BLaER1 (cell line): ENCODE data around the gene BMF.
"Not testable (repeated sequence)": the region's sequence is repeated elsewhere in the genome, so short reads cannot be mapped to it uniquely, and the experiment has no call there.

Experiments used
- H3K27ac ChIP-seq: shearing (Covaris generic); formaldehyde crosslinking; 2 replicates; pipeline ENCODE4 v1.8.1; 2022
- H3K27me3 ChIP-seq: shearing (Covaris generic); formaldehyde crosslinking; 2 replicates; pipeline ENCODE4 v1.8.1; 2022
- H3K36me3 ChIP-seq: shearing (Covaris generic); formaldehyde crosslinking; 2 replicates; pipeline ENCODE4 v1.8.1; 2022
- H3K4me1 ChIP-seq: shearing (Covaris generic); formaldehyde crosslinking; 2 replicates; pipeline ENCODE4 v1.8.1; 2022
- H3K4me2 ChIP-seq: shearing (Covaris generic); formaldehyde crosslinking; 2 replicates; pipeline ENCODE4 v1.8.1; 2022
- H3K4me3 ChIP-seq: shearing (Covaris generic); formaldehyde crosslinking; 2 replicates; pipeline ENCODE4 v1.8.1; 2022
- H3K9ac ChIP-seq: shearing (Covaris generic); formaldehyde crosslinking; 2 replicates; pipeline ENCODE4 v1.8.1; 2022
- H3K9me3 ChIP-seq: shearing (Covaris generic); formaldehyde crosslinking; 2 replicates; pipeline ENCODE4 v1.8.1; 2022
- H4K20me1 ChIP-seq: shearing (Covaris generic); formaldehyde crosslinking; 2 replicates; pipeline ENCODE4 v1.8.1; 2022
- Cebpa-rat ChIP-seq: shearing (Covaris generic); IDR thresholded peaks from 2 replicates; pipeline ENCODE4 v1.8.1; 2022

BMF gene

DNA sequence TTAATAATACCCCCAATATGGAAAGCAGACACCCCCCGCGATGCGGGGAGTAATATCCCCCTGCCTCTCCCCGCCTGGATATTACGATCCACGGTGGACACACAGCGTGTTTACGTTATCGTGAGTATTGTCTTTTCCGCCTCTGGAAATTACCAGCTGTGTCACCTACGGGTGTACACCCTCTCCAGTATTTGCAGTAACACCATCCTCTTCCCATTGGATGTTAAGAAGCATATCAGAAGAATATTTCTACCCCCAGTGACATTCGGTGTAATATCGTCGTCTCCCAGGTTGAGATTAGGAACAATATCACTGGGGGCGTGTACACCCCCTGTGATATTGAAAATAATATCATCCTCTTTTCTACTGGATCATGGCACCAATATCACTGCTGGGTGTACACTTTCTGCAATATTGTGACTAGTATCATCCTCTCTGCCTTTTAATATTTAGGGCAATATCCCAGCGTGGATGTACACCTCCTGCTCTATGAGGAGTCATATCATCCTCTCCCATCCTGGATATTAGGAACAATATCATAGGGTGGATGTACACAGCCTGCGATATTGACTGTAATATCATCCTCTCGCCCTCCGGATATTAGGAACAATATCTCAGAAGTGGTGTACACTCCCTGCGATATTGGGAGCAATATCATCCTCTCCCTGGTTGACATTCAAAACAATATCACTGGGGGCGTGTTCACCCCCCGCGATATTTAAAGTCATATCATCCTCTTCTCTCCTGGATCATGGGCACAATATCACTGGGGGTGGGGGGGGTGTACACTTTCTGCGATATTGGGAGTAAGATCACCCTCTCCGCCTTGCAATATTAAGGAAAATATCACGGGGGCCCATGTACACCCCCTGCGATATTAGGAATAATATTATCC lies 20.3 kb upstream of the BMF start:
- H3K27ac ChIP-seq = no peak overlapping the region
- H3K4me1 ChIP-seq = no peaks in the 10 kb centered on the region
- no peak overlapping the region for H3K4me3 ChIP-seq
- no peaks in the 10 kb centered on the region for H3K9me3 ChIP-seq
- H3K36me3 ChIP-seq = no peaks in the 10 kb centered on the region
- no peaks in the 10 kb centered on the region for H3K27me3 ChIP-seq
- H3K4me2 ChIP-seq = no peak overlapping the region
- H4K20me1 ChIP-seq = no peaks in the 10 kb centered on the region
- TF ChIP-seq Cebpa-rat = no peak
- H3K9ac ChIP-seq = no peak overlapping the region

DNA sequence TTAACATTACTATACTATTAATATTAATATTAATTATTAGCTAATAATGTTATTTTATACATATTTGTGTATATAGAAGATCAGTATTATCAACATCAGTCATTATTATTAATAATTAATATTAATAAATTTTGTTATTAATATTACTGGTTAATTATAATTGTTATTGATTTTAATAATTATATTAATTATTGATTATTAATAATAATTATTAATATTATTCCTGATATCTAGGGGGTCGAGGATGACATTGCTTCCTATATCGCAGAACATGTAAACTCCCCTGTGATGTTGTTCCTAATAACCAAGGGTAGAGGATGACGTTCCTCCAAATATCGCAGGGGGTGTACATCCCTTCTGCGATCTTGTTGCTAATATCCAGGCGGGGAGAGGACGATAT lies 17.3 kb upstream of the BMF start:
- Histone ChIP-seq H3K4me1 (no peaks in the 10 kb centered on the region), H4K20me1 (no peaks in the 10 kb centered on the region), H3K4me3 (no peak overlapping the region), H3K4me2 (no peak overlapping the region), H3K27ac (no peak overlapping the region), H3K9me3 (no peaks in the 10 kb centered on the region), H3K27me3 (no peaks in the 10 kb centered on the region), H3K9ac (no peak overlapping the region), H3K36me3 (no peaks in the 10 kb centered on the region)
- no peak for TF ChIP-seq Cebpa-rat

DNA sequence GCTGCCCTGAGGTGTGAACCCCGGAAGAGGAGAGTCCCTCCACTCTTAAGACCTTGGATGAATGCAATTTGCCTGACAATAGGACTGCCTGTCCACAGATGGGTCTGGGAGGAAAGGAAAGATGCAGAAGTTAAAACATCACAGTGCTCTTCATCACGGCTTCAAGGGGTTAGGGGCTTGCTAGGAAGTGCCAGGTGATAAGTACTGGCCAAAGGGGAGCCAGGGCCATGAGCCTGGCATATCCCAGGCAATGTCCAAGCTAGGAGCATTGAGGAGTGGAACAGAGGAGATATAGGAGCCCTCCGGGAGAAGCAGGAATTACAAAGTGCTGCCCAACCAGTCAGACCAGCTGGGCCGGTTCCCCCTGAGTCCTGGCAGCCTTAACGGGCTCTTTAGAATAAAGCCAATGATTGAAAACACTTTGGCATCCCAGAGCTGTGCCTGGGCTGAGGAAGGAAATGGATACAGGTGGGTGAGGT lies 16.2 kb upstream of the BMF start:
- H3K27me3 ChIP-seq, H3K9me3 ChIP-seq, H4K20me1 ChIP-seq, H3K4me3 ChIP-seq, H3K9ac ChIP-seq, H3K27ac ChIP-seq, H3K36me3 ChIP-seq, H3K4me2 ChIP-seq, H3K4me1 ChIP-seq: not testable (repeated sequence)

DNA sequence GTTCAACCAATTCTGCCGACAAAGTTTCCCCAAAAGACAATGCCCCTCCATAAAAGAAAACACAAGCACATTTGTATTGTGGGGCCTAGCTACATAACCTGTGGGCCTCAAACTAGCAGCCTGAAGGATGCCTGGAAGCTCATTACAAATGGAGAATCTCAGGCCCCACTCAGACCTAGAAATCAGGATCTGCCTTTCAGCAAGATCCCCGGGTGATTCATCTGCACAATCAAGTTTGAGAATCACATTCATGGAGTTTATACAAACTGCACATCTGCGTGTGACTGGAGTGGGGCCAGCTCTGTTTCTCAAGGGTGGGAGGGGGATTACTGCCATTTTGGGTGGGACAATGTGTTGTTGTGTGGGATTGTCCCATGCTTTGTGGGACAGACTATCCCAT lies 15.7 kb upstream of the BMF start:
- not testable (repeated sequence) for H3K27me3 ChIP-seq, H3K9me3 ChIP-seq, H3K4me3 ChIP-seq, H3K27ac ChIP-seq, H3K4me1 ChIP-seq, H3K4me2 ChIP-seq, H4K20me1 ChIP-seq, H3K36me3 ChIP-seq, H3K9ac ChIP-seq

DNA sequence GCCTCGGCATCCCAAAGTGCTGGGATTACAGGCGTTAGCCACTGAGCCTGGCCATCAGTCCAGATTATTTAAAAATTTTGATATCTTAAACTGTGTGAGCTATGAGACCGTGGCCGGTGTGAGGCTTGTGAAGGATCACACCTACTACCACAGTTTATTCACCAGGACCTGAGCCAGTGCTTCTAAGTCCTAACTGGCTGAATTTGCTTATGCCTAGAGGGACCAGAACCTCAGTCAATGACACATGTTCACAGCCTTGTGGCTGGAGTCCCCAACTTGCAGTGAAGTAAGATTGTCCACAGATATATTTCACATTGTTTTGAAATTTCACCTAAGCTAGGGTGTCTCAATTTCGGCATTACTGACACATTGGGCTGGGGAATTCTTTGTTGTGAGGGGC lies 15.2 kb upstream of the BMF start:
- H3K36me3 ChIP-seq, H3K27ac ChIP-seq, H3K4me1 ChIP-seq, H3K27me3 ChIP-seq, H3K9ac ChIP-seq, H3K9me3 ChIP-seq, H4K20me1 ChIP-seq, H3K4me2 ChIP-seq, H3K4me3 ChIP-seq: not testable (repeated sequence)

DNA sequence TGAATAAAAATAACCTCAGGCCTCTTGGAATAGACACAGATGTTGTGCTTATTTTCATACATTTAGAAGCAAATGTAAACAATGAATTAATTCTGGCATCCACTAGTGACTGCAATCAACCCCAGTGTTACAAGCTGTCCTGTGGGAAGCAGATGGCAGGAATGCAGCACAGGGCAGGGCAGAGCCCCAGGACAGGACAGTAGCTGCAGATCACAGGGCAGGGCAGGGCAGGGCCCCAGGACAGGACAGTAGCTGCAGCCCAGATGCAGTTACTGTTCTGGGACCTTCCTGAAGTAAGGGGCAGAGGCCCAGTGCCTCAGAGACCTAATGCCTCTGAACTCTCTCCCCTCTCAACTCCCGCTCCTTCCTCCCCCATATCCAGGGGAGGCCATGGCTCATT lies 14.3 kb upstream of the BMF start:
- H3K27ac ChIP-seq, H4K20me1 ChIP-seq, H3K4me2 ChIP-seq, H3K27me3 ChIP-seq, H3K4me3 ChIP-seq, H3K36me3 ChIP-seq, H3K9me3 ChIP-seq, H3K9ac ChIP-seq: not testable (repeated sequence)
- H3K4me1 ChIP-seq = peaks cover 12% of the 10 kb centered on the region

DNA sequence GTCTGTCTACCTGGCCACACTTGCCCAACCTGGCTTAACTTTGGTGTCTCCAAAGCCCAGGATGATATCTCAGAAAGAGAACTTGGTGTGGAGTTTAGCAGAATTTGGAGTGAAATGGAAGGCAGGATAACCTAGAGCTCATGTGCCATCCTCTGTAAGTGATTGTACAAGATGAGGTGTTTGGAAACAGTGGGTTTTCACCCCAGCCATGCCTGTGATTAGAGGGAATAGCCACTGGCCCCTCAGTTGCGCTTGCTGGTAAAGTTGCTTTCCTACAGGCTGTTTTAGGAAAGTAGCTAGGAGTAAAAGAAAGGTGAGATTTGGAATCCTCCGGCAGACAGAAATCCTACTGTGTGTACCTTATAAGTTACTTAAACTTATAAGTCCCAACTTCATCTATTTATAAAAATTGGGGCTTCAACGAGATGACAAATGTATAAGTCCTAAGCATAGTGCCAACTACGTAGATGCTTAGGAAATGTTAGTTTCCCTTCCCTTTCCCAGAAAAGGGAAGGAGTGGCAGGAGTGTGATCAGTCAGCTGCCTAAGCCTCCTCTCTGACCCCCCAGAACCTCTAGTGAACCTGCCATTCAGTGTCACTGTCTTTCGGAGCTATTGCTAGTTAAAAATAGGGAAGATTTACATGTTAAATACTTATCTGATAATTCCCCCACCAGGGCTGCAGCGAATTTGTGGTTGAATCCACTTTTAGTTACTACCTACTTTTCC lies 13.4 kb upstream of the BMF start:
- no peak overlapping the region for H3K4me2 ChIP-seq
- no peaks in the 10 kb centered on the region for H3K27me3 ChIP-seq
- H3K4me3 ChIP-seq = no peak overlapping the region
- no peak overlapping the region for H3K9ac ChIP-seq
- TF ChIP-seq Cebpa-rat = no peak
- no peaks in the 10 kb centered on the region for H3K36me3 ChIP-seq
- H4K20me1 ChIP-seq = no peaks in the 10 kb centered on the region
- no peak overlapping the region for H3K27ac ChIP-seq
- no peaks in the 10 kb centered on the region for H3K9me3 ChIP-seq
- peaks cover 16% of the 10 kb centered on the region for H3K4me1 ChIP-seq

DNA sequence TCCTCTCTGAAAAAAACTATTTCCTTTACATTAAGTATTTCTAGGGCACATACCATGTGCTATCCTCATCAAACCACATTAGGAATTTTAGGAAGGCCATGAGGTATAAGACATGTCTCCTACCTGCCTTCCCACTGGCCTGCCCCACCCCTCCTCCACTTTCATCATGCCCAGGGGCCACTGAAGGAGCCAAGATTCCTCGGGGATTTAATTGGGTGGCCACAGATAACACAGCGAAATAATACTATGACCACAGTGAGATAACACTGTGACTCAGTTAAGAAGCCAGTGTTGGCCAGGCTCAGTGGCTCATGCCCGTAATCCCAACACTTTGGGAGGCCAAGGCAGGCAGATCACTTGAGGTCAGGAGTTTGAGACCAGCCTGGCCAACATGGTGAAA lies 9.8 kb upstream of the BMF start:
- H3K4me2 ChIP-seq = peak overlapping the region; percentile 49
- peak overlapping the region; percentile 26; the same call in 1 of the 2 replicates for H3K27ac ChIP-seq
- H3K9ac ChIP-seq = no peak overlapping the region
- TF ChIP-seq Cebpa-rat = no peak
- H3K27me3 ChIP-seq = no peaks in the 10 kb centered on the region
- no peaks in the 10 kb centered on the region for H3K36me3 ChIP-seq
- no peaks in the 10 kb centered on the region for H3K9me3 ChIP-seq
- H3K4me3 ChIP-seq = no peak overlapping the region
- no peaks in the 10 kb centered on the region for H4K20me1 ChIP-seq
- peaks cover 52% of the 10 kb centered on the region for H3K4me1 ChIP-seq

DNA sequence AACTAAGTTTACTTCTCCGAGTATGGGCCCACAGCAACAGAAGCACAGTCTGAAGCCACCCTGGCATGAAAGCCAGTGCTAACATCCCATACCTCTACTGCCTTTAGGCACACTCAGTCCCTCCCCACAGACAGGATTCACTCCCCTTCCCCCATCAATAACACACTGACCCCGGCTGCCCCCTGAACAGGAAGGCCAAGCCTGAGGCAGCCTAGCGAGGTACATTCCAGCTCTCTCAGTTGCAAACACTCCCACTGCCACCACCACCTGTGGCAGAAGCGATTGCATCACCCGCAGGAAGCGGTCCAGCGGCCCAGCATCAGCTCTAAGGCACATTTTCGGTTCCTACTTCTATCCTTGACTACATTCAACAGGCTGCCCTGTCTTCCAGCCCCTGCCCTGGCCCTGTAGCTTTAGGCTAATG lies 7.0 kb upstream of the BMF start:
- H3K9ac ChIP-seq = peak overlapping the region; percentile 73
- H3K27ac ChIP-seq = peak overlapping the region; percentile 90
- H3K4me2 ChIP-seq = peak overlapping the region; percentile 58
- H3K4me1 ChIP-seq = peaks cover 62% of the 10 kb centered on the region
- H3K27me3 ChIP-seq = no peaks in the 10 kb centered on the region
- no peak overlapping the region for H3K4me3 ChIP-seq
- TF ChIP-seq Cebpa-rat = peak; percentile 99
- H3K36me3 ChIP-seq = no peaks in the 10 kb centered on the region
- no peaks in the 10 kb centered on the region for H4K20me1 ChIP-seq
- no peaks in the 10 kb centered on the region for H3K9me3 ChIP-seq

DNA sequence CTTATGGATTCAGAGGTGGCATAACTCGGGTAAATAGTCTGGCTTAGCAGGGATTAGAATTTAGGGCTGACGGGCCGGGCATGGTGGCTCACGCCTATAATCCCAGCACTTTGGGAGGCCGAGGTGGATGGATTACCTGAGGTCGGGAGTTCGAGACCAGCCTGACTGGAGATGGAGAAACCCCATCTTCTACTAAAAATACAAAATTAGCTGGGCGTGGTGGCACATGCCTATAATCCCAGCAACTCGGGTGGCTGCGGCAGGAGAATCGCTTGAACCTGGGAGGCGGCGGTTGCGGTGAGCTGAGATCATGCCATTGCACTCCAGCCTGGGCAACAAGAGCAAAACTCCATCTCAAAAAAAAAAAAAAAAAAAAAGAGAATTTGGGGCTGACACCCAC lies 6.4 kb upstream of the BMF start:
- not testable (repeated sequence) for H4K20me1 ChIP-seq, H3K9me3 ChIP-seq, H3K4me3 ChIP-seq, H3K36me3 ChIP-seq, H3K27me3 ChIP-seq
- H3K4me1 ChIP-seq = peaks cover 62% of the 10 kb centered on the region
- H3K9ac ChIP-seq = peak overlapping the region; percentile 73; the same call in 1 of the 2 replicates
- peak overlapping the region; percentile 90 for H3K27ac ChIP-seq
- peak overlapping the region; percentile 58 for H3K4me2 ChIP-seq
